GM21360 (cell line): Measurements from ENCODE around the gene HJV.

Source experiments
- ATAC-seq: cut with Tn5 transposase; IDR thresholded peaks from one replicate; pipeline ENCODE4 v1.9.1; 2021; ENCODE audit warnings: mild to moderate bottlenecking, moderate library complexity; ENCODE audit not compliant: unreplicated experiment

HJV gene

DNA sequence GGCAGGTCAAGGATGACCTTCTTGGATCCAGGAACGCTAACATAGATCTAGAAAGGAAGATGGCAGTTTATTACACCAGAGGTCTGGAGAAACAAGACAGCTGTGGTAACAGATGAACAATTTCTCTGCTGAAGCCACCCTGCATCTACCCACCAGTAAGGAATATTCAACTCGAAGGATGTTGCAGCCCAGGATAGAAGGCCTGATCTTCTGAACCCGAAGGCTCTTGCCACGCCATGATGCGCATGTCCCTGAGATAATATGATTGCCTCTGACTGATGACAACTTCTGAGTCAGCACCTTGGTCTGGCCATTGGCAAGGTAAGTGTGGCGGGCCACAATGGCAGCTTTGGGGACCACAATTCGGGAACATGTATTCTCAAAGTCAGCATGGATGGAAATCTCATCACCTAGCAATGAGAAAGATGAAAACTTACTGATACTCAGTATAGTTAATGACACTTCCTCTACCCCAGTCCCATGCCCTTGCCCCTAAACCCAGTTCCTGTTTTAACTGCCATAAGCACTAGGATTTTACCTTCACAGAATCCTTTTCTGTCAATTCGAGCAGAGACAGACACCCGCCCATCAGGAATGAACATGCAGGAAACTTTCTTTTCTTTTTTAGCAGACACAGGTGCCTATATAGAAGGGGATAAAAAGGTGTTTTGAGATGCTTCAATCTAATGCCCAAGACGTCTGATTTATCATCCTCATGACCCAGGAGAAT, 27.0 kb downstream of the HJV start:
- no peak for ATAC-seq

DNA sequence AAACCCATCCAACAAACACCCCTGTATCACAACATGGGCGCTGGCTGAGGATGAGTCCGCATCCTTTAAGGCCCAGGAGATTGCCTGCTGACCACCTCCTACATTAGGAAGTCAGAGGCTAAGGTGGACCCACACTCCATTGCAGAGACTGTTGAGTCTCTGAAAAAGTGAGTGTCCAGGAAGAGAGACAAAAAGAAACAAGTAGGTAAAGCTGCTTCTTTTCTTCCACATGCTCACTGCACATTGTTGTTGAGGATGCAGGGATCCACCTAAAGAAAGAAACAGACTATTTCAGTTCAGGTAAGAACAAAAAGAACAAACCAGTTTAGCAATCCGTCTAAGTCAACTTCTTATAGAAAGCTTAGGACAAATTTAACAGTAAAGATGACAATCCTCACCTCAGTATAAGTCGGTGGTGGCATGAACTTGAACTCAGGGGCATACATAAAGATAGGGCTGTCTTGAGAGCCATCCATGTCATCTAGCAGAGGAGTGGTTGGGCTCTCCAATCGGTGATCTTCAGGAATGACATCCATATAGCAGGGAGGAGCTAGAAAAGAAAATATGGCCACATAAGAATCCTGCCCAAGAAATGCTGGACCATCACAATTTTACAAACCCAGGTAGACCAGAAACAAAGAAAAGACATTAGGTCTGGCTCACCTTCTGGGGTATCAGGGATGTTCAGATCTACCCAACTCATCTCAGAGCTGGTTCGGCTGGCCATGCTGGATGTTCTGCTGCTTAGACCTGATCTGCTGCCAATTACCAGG, 27.7 kb downstream of the HJV start:
- ATAC-seq: no peak

DNA sequence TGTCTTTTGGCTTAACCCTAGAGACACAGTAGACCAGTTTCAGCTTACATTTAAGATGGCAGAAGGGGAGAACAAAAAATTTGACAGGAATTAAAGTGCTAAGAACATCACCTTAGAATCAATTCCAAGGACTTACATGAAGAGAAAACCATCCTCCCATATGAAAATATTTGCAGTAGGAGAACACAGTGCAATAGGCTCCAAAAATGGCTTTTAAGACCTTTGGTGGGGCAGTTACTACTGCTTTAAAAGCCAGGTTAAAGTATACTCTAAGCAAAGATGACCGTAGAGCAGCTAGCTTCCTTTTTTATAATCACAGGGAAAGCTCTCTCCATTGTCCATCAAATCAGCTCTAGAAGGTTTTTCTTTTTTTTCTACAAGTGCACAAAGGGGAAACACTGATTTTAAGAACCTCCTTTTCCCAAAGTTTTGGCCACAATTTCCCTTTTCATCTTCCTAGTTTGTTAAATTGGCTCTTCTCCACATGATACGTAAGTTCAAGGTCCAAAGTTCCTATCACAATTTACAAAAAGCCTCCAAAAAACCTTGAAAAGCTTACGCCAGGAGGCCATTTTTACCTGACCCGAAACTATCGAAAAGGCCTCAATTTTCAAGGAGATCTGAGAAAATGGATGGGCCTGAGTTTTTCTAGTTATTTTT, 28.4 kb downstream of the HJV start:
- ATAC-seq: no peak

DNA sequence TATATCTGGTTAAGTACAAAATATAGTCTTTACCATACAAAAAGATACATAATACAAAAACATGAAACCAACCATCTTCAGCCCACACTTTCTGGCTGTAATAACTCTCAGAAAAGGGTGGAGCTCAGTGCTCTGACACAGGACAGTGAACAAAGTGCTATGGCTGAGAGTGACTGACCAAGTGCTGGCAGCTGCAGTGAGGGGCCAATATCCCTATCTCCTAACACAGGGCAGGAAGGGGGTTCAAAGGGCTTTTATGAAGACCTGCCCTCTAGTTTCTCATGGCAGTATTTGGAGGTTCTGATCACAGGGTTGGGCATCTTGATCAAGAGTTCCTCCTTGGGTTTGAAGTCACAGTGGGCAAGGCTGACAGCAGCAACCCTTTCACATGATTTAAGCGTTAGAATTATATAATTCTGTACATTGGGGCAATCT, 29.0 kb downstream of the HJV start:
- ATAC-seq: no peak

DNA sequence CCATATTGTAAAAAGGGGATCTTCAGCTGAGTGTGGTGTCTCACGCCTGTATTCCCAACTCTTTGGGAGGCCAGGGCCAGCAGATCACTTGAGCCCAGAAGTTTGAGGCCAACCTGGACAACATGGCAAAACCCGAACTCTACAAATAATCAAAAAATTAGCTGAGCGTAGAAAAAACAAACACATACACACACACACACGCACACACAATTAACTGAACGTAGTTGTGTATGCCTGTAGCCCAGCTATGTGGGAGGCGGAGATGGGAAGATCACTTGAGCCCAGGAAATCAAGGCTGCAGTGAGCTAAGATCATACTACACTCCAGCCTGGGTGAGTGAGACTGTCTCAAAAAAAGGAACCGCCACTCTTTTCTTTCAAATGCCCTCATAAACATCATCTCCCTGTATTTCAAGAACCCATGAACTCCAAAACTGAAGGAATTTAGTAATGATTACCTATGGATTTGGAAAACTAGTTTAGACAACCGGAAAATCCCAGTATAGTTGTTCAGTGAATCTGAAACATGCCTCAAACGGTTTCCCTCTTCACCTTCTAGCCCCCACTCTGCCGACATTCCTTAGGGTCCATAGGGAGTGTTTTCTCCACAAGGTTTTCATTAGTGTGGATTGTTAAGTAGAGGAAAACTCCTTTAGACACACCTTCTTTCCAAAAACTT, 29.7 kb downstream of the HJV start:
- ATAC-seq: no peak

DNA sequence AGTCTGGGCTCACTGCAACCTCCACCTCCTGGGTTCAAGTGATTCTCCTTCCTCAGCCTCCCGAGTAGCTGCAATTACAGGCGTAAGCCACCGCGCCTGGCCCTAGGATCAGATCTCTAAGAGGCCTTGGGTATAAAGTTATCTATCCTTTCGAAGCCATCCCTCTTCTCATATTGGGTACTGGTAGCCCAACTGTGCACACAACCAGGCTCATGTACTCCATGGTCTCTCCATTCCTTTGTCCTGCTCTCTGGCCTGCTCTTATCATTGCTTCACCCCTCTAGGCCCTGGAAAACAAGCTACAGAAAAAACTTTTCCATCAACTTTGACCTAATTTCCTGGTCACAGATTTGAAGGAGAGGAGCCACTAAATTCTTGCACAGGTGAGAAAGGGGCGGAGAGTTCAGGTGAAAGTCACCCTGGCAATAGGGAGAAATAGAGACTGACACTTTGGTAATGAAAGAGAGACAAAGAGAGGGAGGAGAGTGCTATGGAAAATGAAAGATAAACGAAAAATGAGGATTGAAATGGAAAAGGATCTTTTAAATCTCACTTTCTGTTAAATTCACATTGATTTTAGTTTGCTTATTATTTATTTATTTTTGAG, 31.2 kb downstream of the HJV start:
- ATAC-seq: no peak

DNA sequence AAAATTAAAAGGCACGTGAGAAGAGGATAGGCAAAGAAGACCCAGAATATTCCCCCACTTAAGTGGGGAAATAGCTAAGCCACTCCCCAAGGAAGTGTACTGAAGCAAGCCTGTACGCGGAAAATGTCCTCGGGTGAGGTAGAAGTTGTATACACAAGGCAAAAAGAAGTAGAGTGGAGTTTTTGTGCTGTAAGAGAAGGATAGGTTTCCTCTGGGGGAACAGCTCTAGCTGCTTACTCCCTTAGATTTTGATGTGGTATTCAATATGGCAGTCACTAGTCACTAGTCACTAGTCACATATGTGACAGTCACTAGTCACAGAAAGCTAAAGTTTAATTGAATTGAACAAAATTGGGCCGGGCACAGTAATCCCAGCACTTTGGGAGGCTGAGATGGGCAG, 32.8 kb downstream of the HJV start:
- no peak for ATAC-seq

DNA sequence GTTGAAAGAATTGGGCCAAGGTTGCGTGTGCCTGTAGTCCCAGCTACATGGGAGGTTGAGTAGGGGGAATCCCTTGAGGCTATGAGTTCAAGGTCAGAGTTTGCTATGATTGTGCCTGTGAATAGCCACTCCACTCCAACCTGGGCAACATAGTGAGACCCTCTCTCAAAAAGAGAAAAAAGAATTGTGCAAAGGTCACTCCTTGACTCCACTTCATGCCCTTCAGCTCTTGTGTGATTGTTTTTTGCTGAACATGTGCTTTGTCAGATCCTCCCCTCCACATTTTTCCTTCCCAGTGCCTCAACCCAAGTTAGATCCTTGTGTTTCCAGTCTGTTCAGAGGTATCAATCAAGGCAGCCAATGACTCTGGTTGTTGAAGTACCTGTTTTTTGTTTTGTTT, 33.6 kb downstream of the HJV start:
- no peak for ATAC-seq

DNA sequence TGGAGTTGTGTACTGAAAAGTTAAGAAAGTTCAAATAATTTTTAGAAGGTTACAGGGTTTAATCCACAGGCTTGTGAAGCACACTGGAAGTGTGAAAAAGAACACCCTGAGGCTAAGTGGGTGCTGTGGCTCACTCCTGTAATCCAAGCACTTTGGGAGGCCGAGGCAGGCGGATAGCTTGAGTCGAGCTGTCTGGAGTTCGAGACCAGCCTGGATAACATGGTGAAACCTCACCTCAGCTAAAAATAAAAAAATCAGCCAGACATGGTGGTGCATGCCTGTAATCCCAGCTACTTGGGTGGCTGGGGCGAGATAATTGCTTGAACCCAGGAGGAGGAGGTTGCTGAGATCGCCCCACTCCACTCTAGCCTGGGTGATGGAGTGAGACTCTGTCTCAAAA, 35.0 kb downstream of the HJV start:
- ATAC-seq: no peak

DNA sequence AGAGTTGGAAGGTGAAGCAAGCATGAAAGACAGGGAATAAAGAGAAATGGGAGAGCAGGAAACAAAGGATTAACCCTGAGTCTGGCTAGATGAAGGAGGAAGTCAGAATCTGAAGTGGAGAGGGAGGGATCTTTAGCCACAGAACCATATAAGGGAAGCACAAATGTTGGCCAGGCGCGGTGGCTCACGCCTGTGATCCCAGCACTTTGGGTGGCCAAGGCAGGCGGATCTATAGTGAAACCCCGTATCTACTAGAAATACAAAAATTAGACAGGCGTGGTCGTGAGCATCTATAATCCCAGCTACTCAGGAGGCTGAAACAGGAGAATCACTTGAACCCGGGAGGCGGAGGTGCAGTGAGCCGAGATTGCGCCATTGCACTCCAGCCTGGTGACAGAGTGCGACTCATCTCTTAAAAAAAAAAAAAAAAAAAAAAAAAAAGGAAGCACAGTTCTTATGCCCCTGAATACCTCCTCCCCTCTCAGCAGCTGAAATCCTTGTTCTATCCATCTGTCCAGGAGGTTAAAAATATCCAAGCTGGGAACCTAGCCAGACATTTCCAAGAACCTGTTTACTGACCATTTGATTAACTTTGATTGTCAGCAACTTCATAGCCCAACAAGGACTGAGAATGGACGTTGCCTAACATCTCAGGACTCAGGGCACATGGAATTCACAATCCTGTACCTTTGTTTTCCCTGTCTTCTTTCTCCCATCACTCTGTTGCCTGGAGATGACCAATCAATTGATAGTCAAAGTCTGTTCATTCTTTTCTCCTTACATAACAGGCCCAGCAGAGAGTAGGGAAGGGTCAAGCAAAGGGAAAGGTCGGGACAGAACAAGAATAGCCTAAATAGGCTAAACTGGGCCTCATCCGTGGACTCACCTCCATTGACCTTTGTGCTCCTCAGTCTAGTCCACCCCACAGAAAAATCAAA, 35.8 kb downstream of the HJV start:
- no peak for ATAC-seq

DNA sequence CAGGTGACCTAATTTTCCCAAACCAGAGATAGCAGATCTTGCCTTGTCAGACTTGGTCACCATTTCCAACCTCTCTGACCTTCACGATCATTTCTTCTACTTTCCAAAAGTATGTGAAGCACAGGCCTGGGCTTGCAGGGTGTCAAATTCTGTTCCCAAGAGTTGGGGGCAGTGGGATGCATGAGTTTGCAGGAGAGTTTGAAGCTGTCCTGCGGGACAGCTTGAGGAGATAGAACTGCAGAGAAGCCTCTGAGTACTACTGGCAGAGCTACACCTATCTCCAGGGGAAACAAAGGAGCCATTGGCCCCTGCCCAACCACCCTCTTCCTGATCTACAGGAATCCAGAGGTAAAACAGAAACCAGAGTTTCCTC, 36.4 kb downstream of the HJV start:
- ATAC-seq: no peak

DNA sequence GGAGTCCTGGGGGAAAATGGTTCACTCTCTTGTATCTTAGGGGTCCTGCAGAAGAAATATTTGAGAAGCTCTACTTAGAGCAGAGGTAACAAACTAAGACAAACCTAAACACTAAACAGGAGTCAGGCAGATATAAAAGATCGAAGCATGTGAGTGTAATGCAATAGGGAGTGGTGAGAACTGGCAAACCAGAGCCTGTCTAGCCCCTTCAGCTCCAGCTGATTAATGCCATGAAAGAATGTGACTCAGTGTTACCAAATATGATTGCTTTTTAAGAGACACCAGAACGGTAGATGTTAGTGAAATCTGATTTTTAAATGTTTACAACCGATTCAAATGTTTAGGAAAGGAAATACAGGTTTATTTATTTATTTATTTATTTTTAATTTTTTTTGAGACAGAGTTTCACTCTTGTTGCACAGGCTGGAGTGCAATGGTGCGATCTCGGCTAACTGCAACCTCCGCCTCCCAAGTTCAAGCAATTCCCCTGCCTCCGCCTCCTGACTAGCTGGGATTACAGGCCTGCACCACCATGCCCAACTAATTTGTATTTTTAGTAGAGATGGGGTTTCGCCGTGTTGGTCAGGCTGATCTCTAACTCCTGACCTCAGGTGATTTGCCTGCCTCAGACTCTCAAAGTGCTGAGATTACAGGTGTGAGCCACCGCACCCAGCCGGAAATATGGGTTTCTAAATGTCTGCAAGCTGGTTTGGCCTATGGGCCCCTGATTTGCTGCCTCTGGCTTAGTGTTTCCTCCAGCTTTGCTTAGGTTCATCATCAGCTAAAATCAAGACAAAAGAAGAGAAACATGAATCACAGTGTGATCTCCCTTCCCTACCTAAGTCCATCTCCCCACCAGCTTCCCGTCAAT, 37.3 kb downstream of the HJV start:
- no peak for ATAC-seq

DNA sequence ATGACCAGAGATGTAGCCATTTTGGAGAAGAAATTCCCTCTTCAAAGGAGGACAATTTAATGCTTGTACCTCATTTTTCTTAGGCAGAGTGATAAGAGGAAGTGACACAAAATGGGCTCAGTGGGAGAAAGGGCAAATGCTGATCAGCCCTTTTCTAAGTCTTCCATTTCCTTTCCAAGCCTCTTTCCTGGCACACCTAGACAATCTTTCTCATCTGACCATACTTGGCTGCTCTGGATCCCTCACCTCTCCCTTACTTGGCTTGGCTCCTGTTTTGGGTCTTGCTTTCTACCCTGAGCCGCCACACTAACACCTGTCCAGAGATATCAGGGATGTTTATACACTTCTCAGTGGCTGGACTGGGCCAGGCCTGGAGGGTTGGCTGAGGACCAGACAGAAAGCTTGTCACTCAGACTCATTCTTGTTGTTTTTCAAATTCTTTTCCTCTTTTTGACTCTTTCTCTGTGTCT, 38.3 kb downstream of the HJV start:
- ATAC-seq: no peak

DNA sequence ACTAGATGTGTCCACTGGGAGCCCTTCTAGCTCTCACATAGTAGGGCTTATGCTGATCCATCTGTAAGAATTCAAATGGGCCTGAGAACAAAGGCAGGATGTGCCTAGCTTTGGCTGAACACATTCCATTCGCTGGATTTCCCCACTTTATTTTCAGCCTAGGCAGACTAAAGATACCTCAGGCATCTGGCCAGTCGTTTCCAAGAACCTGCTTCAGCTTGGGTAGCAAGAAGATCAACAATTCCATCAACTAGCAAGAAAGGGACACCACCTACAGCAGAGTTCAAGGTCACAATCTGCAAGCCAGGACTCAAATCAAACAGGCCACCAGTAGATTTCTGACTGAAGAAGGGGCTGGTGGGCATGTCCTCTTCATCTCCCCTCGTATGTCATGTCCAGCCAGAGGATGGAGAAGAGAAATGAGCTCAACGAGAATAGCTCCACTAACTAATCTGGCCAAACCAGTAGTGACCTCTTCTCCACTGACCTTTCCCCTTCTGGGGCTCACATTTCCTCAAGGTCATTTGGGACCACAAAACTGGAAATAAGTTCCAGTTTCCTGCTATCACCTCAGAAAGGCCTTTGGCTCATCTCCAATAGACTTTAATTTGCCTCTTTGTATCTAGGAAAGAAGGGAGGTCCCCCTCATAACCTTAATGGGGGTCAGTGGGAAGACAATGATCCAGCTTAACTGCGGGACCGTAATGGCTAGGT, 39.4 kb downstream of the HJV start:
- ATAC-seq: no peak

DNA sequence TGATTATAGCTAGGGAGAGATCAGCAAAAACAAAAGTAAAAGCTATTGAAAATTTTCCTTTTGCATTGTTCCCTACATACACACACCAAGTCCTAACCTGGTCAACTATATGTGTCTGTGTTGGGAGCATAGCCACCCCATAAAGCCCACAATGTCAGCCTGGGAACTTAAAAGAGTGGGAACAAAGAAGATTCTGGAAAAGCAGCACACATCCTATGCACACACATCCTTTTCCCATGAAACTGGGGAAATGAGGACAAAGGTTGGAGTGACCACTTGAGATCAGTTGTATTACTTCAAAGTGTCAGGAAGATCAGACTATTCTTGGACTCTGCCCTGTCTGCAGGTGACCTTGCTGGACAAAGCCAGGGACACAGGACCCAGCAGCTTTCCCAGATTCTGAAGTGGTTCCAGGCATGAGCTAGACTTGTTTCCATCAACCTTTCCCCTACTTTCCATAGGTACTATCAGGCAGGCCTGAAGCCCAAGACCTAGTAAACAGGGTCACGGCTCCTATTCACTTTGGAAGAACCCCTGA, 41.0 kb downstream of the HJV start:
- ATAC-seq: no peak

DNA sequence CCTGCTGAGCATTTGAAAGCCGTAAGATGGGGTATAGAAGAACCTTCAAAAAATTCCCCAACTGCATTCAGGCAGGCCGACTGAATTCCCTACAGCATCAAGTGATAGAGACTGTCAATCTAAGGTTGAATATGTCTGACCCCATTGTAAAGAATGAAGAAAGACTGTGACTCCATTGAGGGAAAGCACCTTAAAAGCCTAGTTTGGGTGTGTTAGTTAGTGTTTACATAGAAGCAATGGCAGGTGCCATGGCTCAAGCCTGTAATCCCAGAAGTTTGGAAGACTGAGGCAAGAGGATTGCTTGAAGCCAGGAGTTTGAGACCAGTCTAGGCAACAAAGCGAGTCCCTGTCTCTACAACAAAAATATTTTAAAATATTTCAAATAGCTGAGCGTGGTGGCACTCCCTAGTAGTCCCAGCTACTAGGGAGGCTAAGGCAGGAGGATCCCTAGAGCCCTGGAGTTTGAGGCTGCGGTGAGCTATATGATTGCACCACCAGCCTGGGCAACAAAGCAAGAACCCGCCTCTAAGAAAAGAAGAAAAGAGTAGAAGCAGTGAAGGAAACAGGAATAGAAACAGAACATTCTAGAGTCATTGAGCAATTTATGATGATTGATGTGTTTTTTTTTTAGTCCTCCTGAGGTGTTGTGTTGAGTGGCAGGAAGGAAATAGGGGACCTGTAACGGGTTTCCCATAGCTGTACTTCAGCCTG, 41.6 kb downstream of the HJV start:
- ATAC-seq: no peak
